Measurements from ENCODE around the gene SSPN.

DNA sequence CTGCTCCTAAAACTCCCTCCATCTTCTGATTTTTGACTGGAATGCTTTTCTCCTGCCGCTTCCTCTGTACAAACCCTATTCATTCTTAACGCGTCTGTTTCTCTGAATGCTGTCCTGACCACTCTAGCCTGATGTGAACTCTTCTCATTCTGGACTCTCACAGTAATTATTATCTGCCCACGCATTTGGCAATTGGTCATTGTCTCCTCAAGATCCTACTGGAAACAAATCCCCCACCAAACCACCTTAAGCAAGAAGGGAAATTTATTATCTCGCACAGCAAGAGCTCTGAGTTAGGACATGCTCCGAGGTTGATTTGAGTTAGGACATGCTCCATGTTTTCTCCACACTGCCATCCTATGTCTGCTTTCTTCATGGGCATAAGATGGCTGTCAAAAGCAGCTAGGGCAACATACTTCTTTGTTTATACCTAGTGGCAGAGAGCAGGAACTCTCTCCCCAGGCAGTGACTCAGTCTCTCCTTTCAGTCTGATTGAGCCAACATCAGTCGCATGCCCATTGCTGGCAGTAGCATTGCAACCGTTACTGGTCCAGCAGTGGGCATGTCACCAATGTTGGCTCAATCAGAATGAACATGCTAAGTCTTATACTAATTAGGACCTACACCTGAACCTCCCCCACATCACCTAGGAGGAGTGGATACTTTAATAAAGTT lies 102.2 kb downstream of the SSPN start:
- TF ChIP-seq, protein P1, sequence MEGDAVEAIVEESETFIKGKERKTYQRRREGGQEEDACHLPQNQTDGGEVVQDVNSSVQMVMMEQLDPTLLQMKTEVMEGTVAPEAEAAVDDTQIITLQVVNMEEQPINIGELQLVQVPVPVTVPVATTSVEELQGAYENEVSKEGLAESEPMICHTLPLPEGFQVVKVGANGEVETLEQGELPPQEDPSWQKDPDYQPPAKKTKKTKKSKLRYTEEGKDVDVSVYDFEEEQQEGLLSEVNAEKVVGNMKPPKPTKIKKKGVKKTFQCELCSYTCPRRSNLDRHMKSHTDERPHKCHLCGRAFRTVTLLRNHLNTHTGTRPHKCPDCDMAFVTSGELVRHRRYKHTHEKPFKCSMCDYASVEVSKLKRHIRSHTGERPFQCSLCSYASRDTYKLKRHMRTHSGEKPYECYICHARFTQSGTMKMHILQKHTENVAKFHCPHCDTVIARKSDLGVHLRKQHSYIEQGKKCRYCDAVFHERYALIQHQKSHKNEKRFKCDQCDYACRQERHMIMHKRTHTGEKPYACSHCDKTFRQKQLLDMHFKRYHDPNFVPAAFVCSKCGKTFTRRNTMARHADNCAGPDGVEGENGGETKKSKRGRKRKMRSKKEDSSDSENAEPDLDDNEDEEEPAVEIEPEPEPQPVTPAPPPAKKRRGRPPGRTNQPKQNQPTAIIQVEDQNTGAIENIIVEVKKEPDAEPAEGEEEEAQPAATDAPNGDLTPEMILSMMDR (conservative IDR thresholded peaks at IDR 0.05): no peak
- no peak for TF ChIP-seq ZFX (IDR thresholded peaks at IDR 0.05)
